GM06990 (cell line): Measurements from ENCODE around the gene CD4.
"Not testable (repeated sequence)": the region's sequence is repeated elsewhere in the genome, so short reads cannot be mapped to it uniquely, and the experiment has no call there.

Experiments
- DNase-seq: peaks from one replicate; pipeline ENCODE4 v3.0.0-alpha.2; 2011; ENCODE audit not compliant: insufficient read length; ENCODE audit errors: extremely low read depth
- H3K27me3 ChIP-seq: replicated peaks from 2 replicates; pipeline ENCODE4 v1.6.0; 2011; ENCODE audit warnings: low read length; ENCODE audit not compliant: control insufficient read depth, insufficient read depth
- H3K36me3 ChIP-seq: 2 replicates; pipeline ENCODE4 v1.5.1; 2011; ENCODE audit warnings: low read length; ENCODE audit not compliant: control insufficient read depth, insufficient read depth
- H3K4me3 ChIP-seq: replicated peaks from 2 replicates; pipeline ENCODE4 v1.5.1; 2011; ENCODE audit warnings: low read depth, mild to moderate bottlenecking, control low read depth, low read length
- CTCF ChIP-seq: IDR thresholded peaks from 2 replicates; pipeline ENCODE4 v1.5.1; 2011; ENCODE audit warnings: low read length, control low read depth, mild to moderate bottlenecking, inconsistent platforms; ENCODE audit not compliant: insufficient read depth, poor library complexity, severe bottlenecking

The CD4 gene

GRCh38 chr12:6863586-6864321 lies 74.4 kb downstream of the CD4 start:
- peaks cover 39% of the 10 kb centered on the region for H3K36me3 ChIP-seq
- DNase-seq = no peak
- H3K4me3 ChIP-seq = no peak overlapping the region
- H3K27me3 ChIP-seq = no peaks in the 10 kb centered on the region
- TF ChIP-seq CTCF = no peak

DNA sequence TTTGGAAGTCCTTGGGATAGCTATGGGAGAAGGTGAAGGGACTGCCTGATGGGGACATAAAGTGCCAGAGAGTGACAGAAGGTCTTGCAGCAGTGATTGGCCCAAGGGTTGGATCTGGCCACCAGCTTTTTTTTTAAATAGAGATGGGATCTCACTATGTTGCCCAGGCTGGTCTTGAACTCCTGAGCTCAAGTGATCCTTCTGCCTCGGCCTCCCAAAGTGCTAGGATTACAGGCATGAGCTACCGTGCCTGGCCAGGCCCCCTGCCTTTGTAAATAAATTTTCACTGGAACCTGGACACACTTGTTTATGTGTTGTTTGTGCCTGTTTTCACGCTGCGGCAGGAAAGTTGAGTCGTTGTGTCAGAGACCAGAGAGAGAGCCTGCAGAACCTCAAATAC lies 76.0 kb downstream of the CD4 start:
- H3K27me3 ChIP-seq, H3K4me3 ChIP-seq, DNase-seq: not testable (repeated sequence)
- peaks cover 40% of the 10 kb centered on the region for H3K36me3 ChIP-seq

DNA sequence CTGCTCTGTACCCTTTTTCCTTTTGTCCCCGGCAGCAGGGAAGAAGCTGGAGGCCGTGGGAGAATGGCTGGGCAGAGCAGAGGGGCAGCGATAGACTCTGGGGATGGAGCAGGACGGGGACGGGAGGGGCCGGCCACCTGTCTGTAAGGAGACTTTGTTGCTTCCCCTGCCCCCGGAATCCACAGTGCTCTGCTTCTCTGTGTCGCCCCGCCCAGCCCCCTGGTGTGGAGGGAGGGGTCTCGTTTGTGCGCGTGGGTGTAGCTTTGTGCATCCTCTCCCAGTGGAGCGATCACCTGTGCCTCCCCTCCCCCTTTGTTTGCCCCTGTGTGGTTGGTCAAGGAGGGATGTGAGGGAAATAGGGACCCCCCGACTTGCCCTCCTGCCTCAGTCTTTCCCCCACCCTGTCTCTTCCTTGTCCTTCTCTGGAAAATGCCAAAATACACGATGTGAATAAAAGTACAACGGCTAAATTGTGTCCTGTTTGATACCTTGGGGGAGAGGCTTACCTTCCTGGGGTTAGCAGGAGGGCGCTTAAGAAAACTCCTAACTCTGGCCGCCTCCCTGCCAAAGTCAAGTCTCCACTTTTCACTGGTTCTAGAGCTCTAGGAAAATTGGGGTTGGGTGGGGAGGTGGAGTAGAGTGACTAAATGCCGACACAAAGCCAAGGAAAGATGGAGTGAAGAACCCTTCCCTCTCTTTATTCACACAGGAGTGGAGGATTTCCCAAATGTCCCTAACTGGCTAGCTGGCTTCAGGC lies 77.0 kb downstream of the CD4 start:
- Histone ChIP-seq H3K4me3 (peak overlapping the region; percentile 72; the same call in 1 of the 2 replicates), H3K36me3 (peaks cover 38% of the 10 kb centered on the region), H3K27me3 (no peaks in the 10 kb centered on the region)
- no peak for DNase-seq
- TF ChIP-seq CTCF = no peak

GRCh38 chr12:6866920-6867412 lies 77.6 kb downstream of the CD4 start:
- H3K4me3 ChIP-seq = peak overlapping the region; percentile 72
- H3K27me3 ChIP-seq = no peaks in the 10 kb centered on the region
- no peak for TF ChIP-seq CTCF
- DNase-seq = no peak
- peaks cover 33% of the 10 kb centered on the region for H3K36me3 ChIP-seq

DNA sequence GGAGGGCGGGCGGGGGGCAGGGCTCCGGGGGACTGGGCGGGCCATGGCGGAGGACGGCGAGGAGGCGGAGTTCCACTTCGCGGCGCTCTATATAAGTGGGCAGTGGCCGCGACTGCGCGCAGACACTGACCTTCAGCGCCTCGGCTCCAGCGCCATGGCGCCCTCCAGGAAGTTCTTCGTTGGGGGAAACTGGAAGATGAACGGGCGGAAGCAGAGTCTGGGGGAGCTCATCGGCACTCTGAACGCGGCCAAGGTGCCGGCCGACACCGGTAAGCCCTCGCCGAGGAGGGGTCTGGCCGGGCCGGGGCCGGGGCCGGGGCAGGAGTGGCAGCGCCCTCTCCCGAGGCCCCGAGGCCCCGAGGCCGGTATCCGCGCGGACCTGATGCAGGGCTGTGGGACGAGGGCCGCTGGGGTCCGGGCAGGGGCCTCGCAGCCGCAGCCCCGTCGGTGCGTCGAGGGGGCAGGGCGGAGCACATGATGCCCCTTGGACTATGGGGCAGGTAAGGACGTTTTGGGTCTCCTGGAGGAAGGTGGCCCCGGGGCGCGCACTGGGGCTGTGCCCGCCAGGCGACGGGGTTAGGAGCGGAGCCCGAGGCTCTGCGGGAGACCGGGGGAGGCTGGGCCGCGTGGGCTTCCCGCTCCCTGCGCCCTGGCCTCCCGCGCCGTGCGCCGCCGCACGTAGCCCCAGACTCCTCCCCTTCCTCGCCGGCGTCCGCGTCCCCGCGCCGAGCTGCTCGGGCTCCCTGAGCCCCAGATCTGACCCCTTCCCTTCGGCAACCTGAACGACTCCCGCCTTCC lies 78.3 kb downstream of the CD4 start, which contains the start of gene TPI1:
TPI1 (plus strand) TSS at position 119 of the 798 bp plus-strand sequence; CDS start at position 155, 36 bp downstream.
- H3K27me3 ChIP-seq = no peaks in the 10 kb centered on the region
- H3K36me3 ChIP-seq = peaks cover 33% of the 10 kb centered on the region
- peak within 1 kb of the TSS; percentile 72 for H3K4me3 ChIP-seq
- no peak for TF ChIP-seq CTCF
- peak; percentile 86 for DNase-seq
